HG03460 (cell line): ENCODE data around the gene P2RY8.
"Not testable (repeated sequence)": the region's sequence is repeated elsewhere in the genome, so short reads cannot be mapped to it uniquely, and the experiment has no call there.

Experiments
- ATAC-seq: cut with Tn5 transposase; IDR thresholded peaks from one replicate; pipeline ENCODE4 v1.9.1; 2021; ENCODE audit not compliant: unreplicated experiment

The P2RY8 gene

GRCh38 chrX:1488745-1489144, 48.2 kb downstream of the P2RY8 start:
- no peak for ATAC-seq

- no peak for ATAC-seq
These were observed 48.8 kb downstream of the P2RY8 start for GRCh38 chrX:1488141-1488540.

- no peak for ATAC-seq
These were observed 49.6 kb downstream of the P2RY8 start for GRCh38 chrX:1487401-1487800.

- ATAC-seq: no peak
These were observed 50.1 kb downstream of the P2RY8 start for GRCh38 chrX:1486749-1487361.

- no peak for ATAC-seq
These were observed 50.8 kb downstream of the P2RY8 start for GRCh38 chrX:1486177-1486576.

- ATAC-seq: no peak
These were observed 52.0 kb downstream of the P2RY8 start for GRCh38 chrX:1485033-1485432.

- ATAC-seq: no peak
These were observed 52.4 kb downstream of the P2RY8 start for GRCh38 chrX:1484638-1485019.

GRCh38 chrX:1483843-1484637, 52.9 kb downstream of the P2RY8 start:
- peak; percentile 48 for ATAC-seq

- not testable (repeated sequence) for ATAC-seq
These were observed 54.5 kb downstream of the P2RY8 start for GRCh38 chrX:1482530-1482928.

- ATAC-seq: peak; percentile 39
These were observed 55.1 kb downstream of the P2RY8 start for GRCh38 chrX:1481636-1482529.

GRCh38 chrX:1480082-1480785, 56.8 kb downstream of the P2RY8 start:
- no peak for ATAC-seq

GRCh38 chrX:1477801-1478458, 59.1 kb downstream of the P2RY8 start:
- ATAC-seq: no peak

GRCh38 chrX:1477229-1477628, 59.8 kb downstream of the P2RY8 start:
- no peak for ATAC-seq

GRCh38 chrX:1476682-1477081, 60.3 kb downstream of the P2RY8 start:
- ATAC-seq: no peak

GRCh38 chrX:1475881-1476280, 61.1 kb downstream of the P2RY8 start:
- ATAC-seq: no peak

GRCh38 chrX:1475481-1475880, 61.5 kb downstream of the P2RY8 start:
- ATAC-seq: no peak

- not testable (repeated sequence) for ATAC-seq
These were observed 62.4 kb downstream of the P2RY8 start for GRCh38 chrX:1474593-1474992.

GRCh38 chrX:1472975-1473374, 64.0 kb downstream of the P2RY8 start:
- ATAC-seq: no peak

- ATAC-seq: peak; percentile 50
These were observed 68.7 kb downstream of the P2RY8 start for GRCh38 chrX:1468250-1468772.

- ATAC-seq: peak; percentile 46
These were observed 69.9 kb downstream of the P2RY8 start for GRCh38 chrX:1466971-1467561.
